ENCODE measurements around the gene DEPDC5.

DEPDC5 gene

GRCh38 chr22:31846161-31847115 lies 92.6 kb downstream of the DEPDC5 start:
- no peak for DNase-seq (ENCODE audit: low read depth in 2 of 3, low spot score in 1 of 3)

DNA sequence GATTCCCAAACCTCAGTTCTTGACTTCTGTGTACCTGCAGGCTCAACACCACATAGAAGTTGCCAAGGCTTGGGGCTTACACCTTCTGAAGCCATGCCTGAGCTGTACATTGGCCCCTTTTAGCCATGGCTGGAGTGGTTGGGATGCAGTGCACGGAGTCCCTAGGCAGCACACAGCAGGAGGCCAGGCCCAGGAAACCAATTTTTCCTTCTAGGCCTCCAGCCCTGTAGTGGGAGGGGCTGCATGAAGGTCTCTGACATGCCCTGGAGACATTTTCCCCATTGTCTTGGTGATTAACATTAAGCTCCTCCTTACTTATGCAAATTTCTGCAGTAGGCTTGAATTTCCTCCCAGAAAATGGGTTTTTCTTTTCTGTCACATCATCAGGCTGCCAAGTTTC lies 94.6 kb downstream of the DEPDC5 start:
- DNase-seq (ENCODE audit: low read depth in 2 of 3, low spot score in 1 of 3), result no peak

DNA sequence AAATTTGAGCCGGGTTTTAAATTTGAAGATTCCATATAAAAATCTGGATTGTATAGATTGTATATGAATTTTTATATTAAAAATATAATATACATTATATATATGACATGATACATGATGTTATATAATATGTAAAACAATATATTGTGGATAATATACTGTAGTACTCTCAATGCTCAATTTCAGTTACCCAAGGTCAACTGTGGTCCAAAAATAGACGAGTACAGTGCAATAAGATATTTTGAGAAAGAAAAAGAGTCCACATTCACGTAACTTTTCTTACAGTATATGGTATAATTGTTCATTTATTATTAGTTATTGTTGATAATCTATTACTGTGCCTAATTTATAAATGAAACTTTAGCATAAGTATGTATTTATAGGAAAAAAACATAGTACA lies 96.3 kb downstream of the DEPDC5 start:
- DNase-seq (ENCODE audit: low read depth in 2 of 3, low spot score in 1 of 3), result no peak

DNA sequence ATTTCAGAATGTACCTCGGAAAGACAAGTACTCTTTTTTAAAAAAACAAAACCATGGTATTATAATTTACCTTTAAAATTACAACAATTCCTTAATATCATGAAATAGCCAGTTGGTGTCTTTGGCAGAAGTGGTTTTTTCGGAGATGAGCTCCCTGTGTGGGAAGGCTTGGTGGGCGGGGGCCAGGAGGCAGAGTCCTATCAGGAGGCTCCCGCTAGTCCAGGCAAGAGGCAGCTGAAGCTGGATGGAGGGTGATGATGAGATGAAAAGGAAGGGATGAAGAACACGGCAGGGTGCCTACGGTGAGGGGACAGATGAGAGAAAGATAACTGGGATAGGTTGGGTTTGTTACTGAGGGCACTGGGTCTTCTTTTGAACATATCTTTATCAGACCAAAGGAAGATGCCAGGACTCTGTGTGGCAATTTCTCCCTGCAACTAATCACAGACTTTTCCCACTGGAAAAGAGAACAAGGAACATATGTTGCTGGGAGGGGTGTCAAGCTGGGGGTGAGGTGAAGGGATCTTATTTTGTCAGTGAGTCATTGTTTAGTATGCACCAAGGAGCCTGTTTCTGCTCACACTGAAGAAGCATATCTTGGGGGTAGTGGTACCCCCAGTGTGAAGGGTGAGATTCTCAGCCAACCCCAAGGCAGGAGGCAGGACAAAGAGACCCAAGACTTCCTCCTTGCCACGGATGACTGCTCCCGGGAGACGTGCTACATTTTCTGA lies 99.0 kb downstream of the DEPDC5 start:
- DNase-seq (ENCODE audit: low read depth in 2 of 3, low spot score in 1 of 3), result no peak

DNA sequence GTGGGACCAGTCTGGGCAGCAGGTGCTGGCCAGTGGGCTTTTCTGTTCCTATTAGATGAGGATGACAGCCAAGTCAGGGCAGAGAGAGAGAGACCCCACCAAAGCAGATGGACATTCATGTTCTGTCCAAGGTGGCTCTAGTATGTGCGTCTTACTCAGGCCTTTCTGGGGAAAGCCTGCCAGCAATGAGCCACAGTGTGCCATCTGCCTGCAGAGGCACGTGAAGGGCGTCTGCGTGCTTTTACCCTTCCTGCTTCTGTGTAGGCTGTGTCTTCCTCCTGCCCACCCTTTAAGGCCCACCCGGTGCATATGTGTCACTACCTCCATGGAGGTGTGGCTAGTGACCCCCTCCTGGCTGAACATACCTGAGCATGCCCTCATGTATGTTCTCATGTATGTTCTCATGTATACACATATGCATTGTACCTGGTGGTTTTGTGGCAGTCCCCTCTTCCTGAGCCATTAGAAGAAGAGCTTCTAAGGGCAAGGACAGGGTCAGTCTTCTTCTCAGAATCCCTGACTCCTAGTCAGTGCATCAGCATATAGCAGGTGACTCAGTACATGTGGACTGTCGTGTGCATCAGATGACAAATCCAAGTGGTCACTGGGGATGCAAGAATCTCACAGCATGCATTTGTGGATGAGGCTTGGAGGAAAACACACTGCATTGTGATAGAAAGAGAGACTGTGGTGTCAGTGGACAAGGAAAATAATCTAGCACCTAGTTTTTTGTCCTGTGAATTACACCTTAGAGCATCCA lies 100.1 kb downstream of the DEPDC5 start:
- no peak for DNase-seq (ENCODE audit: low read depth in 2 of 3, low spot score in 1 of 3)

GRCh38 chr22:31857247-31857646 lies 103.4 kb downstream of the DEPDC5 start:
- DNase-seq (ENCODE audit: low read depth in 2 of 3, low spot score in 1 of 3), result no peak

GRCh38 chr22:31861226-31861840 lies 107.5 kb downstream of the DEPDC5 start:
- peak in 1 of 3 donors; percentile 17 for DNase-seq (ENCODE audit: low read depth in 2 of 3, low spot score in 1 of 3)

DNA sequence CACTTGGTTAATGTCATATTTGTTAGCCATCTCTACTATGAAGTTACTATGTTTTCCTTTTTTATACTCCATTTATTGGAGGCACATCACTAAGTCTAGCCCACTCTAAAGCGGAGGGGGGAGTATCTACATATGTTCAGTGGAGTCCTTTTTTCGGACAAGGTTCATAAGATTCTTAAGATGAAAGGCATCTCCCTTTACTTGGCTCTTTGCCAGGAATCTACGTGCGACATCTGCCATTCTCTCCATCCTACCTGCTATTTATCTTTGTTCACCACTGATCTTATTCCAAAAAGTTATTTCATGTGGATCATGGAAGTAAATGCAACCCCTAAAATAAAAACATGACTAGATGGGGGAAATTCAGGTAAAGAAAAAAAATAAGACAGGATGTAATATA lies 113.1 kb downstream of the DEPDC5 start:
- DNase-seq (ENCODE audit: low read depth in 2 of 3, low spot score in 1 of 3), result no peak

DNA sequence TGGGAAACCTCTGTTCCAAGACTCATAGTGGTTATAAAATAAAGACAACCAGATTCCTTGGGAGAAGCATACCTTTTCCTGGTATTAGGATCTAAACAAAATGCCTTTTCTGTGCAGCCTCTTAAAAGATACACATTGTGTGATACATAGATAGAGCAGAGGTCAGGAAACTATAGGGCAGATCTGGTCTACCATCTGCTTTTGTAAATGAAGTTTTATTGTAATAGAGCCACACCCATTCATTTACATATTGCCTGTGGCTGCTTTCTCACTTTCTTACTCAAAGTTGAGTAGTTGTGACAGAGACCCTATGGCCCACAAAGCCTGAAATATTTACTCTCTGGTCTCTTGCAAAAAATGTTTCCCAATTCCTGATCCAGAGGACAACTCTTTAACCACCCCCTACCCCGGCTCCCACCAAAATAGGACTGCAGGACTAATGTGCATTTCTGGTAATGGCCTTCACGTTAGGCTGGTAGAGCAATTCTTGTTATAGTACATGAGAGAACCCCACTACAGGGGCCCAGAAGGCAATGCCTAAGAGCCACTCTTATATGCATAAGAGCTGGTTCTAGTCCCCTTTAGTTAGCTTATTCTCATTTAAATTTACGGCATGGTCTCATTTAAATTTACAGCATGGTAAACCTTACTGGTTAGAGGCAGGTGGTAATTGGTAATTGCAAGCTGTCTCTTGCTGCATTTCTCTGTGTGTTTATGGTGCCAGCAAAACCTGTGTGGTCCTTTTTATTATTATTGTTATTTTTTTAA lies 113.8 kb downstream of the DEPDC5 start:
- no peak for DNase-seq (ENCODE audit: low read depth in 2 of 3, low spot score in 1 of 3)

DNA sequence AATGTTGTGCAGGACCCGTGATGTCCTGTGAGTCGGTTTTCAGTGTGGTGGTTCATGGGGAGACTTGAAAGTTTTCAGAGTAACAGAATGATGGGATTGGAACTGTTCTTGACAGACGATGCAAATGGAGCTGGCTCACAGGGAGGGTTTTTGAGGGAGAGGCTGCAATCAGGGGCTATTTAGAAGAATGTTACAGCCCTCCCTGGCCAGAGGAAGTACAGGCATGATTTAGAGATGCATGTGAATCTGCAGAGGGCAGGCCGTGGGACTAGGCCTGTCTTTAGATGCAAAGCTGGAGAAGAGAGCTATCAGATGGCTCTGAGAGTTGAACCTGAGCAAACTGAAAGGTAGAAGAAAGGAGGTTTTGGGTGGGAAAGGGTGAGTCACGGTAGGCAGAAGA lies 115.9 kb downstream of the DEPDC5 start:
- DNase-seq (ENCODE audit: low read depth in 2 of 3, low spot score in 1 of 3), result no peak

DNA sequence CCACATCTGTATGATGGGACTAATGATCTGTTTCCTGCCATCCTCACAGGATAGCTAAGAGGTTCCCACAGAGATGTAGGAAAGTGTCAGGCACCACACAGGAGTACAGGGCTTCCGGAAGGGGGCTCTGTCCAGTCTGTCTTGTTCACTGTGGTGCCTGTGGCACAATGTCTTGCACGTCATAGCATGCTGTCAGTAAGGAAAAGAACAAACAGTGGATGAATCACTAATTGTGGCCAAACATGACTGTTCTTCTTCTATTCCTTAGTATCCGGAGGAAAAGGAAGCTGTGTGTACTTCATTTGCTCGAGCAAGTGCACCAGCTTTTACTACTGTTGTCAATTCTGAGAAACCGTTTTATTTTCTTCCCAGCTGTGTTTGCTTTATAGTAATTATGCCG lies 117.1 kb downstream of the DEPDC5 start:
- DNase-seq (ENCODE audit: low read depth in 2 of 3, low spot score in 1 of 3), result no peak

- DNase-seq (ENCODE audit: low read depth in 2 of 3, low spot score in 1 of 3), result no peak
Measured at GRCh38 chr22:31871480-31871879, 117.7 kb downstream of the DEPDC5 start.

GRCh38 chr22:31872209-31872608 lies 118.4 kb downstream of the DEPDC5 start:
- DNase-seq (ENCODE audit: low read depth in 2 of 3, low spot score in 1 of 3), result no peak

GRCh38 chr22:31874821-31875220 lies 121.0 kb downstream of the DEPDC5 start:
- DNase-seq (ENCODE audit: low read depth in 2 of 3, low spot score in 1 of 3), result no peak

DNA sequence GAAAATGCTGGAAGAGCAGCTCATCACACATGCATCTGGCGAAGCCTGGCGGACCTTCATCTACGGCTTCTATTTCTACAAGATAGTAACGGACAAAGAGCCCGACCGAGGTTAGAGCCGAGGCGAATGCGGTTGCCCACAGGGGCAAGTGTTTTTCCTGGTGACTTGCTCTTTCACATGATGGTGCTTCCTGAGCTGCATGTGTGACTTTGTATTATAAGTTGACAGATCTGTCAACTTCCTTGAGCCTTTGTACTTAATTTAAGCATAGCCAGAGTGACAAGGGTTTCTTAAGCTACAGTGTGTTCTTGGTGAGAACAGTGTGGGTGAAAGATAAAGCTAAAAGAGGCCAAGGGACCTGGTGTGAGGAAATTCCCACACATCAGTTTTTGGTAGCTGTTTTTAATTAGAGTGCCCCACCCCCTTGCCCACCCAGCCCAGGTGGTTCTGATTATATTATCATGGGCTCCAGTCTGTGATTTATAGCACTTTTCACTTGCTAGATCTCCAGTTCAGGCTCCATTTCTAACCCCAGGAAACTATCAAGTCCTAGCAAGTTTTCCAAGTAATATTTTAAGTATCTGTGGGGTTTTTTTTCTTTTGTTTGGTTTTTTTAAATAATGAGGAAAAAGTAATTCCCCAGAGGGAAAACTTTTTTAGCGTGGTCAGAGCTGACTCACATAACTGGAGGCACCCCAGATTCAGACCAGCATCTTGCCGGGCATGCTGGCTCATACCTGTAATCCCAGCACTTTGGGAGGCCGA lies 122.5 kb downstream of the DEPDC5 start:
- DNase-seq (ENCODE audit: low read depth in 2 of 3, low spot score in 1 of 3), result no peak

DNA sequence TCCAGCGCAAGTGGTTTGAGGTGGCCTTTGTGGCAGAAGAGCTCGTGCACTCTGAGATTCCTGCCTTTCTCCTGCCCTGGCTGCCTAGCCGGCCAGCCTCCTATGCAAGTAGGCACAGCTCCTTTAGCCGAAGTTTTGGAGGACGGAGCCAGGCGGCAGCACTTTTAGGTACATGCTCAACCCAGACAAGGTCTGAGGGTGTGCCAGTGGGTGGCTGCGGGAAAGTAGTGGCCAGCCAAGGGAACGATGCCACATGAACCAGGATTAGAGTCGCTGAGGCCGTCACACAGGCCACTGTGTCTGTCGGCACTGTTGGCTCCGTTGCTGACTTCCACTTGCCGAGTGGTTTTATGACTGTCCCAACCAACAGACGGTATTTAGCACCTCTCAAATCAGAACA lies 125.8 kb downstream of the DEPDC5 start:
- no peak for DNase-seq (ENCODE audit: low read depth in 2 of 3, low spot score in 1 of 3)

GRCh38 chr22:31881200-31881599 lies 127.4 kb downstream of the DEPDC5 start:
- DNase-seq (ENCODE audit: low read depth in 2 of 3, low spot score in 1 of 3), result no peak

- no peak for DNase-seq (ENCODE audit: low read depth in 2 of 3, low spot score in 1 of 3)
Measured at GRCh38 chr22:31881865-31882264, 128.0 kb downstream of the DEPDC5 start.

DNA sequence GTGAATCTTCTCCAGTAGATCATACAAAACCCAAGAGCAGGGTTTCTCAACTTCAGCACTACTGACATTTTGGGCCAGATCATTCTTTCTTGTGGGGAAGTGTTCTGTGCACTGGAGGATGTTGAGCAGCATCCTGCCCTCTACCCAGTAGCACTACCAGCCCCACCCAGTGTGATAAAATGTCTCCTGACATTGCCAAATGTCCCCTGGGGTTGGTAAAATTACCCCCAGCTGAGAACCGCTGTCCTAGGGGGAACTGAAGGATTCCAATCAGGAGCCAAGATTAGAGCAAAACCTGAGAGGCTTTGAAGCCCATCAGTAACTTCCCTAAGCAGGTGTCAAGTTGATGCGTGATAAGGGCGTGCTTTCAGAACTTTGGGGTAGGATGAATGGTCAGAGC lies 129.2 kb downstream of the DEPDC5 start:
- no peak for DNase-seq (ENCODE audit: low read depth in 2 of 3, low spot score in 1 of 3)

GRCh38 chr22:31883989-31884388 lies 130.2 kb downstream of the DEPDC5 start:
- no peak for DNase-seq (ENCODE audit: low read depth in 2 of 3, low spot score in 1 of 3)

All from stimulated activated CD4-positive, alpha-beta T cell treated with anti-CD3 and anti-CD28 coated beads, Interleukin-12 subunit alpha, Interleukin-12 subunit beta, amount 100 ng/mL, for 48 hours (primary cell).